ENCODE data around the gene VCAN. TPM values are rescaled to one million over a fixed set of nuclear protein-coding genes. Genes with fewer than 3 reads are reported as not detected.

Gene VCAN
- total and polyA plus RNA-seq, 3 donors from 2014 or later, result 15.7 to 23.4 (median 22.8) TPM

GRCh38 chr5:83490203-83490602, 18.7 kb downstream of the VCAN start:
- intact Hi-C loops (cut with DNase I; ENCODE audit: low total_unique reads), result no loop called here

GRCh38 chr5:83492331-83492730, 20.8 kb downstream of the VCAN start:
- H3K27ac ChIP-seq, result no peak overlapping the region
- H3K9me3 ChIP-seq, result no peaks in the 10 kb centered on the region
- WGBS, 2 donors, result 91 to 100% methylated on average over 1 of the region's 1 CpG
- no peaks in the 10 kb centered on the region for H3K27me3 ChIP-seq
- DNase-seq, result no peak
- no peak for TF ChIP-seq POLR2A (IDR thresholded peaks at IDR 0.05)
- TF ChIP-seq, protein P1, sequence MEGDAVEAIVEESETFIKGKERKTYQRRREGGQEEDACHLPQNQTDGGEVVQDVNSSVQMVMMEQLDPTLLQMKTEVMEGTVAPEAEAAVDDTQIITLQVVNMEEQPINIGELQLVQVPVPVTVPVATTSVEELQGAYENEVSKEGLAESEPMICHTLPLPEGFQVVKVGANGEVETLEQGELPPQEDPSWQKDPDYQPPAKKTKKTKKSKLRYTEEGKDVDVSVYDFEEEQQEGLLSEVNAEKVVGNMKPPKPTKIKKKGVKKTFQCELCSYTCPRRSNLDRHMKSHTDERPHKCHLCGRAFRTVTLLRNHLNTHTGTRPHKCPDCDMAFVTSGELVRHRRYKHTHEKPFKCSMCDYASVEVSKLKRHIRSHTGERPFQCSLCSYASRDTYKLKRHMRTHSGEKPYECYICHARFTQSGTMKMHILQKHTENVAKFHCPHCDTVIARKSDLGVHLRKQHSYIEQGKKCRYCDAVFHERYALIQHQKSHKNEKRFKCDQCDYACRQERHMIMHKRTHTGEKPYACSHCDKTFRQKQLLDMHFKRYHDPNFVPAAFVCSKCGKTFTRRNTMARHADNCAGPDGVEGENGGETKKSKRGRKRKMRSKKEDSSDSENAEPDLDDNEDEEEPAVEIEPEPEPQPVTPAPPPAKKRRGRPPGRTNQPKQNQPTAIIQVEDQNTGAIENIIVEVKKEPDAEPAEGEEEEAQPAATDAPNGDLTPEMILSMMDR (IDR thresholded peaks at IDR 0.05), result no peak
- no peaks in the 10 kb centered on the region for H3K4me1 ChIP-seq
- intact Hi-C loops (cut with DNase I; ENCODE audit: low total_unique reads), result no loop called here
- H3K36me3 ChIP-seq (ENCODE audit: low read depth, missing control alignments), result no peaks in the 10 kb centered on the region
- H3K4me3 ChIP-seq, result no peak overlapping the region

More at GRCh38 chr5:83490203-83490602, 18.7 kb downstream of the VCAN start:
- H3K4me1 ChIP-seq, result no peaks in the 10 kb centered on the region
- H3K36me3 ChIP-seq (ENCODE audit: low read depth, missing control alignments), result no peaks in the 10 kb centered on the region
- H3K27me3 ChIP-seq, result no peaks in the 10 kb centered on the region
- DNase-seq, result no peak
- no peak overlapping the region for H3K4me3 ChIP-seq
- H3K27ac ChIP-seq, result no peak overlapping the region
- 93 to 94% methylated on average over 9 of the region's 9 CpGs for WGBS, 2 donors
- no peaks in the 10 kb centered on the region for H3K9me3 ChIP-seq
- TF ChIP-seq, protein P1 (IDR thresholded peaks at IDR 0.05), result no peak
- no peak for TF ChIP-seq POLR2A (IDR thresholded peaks at IDR 0.05)

- TF ChIP-seq, protein P1 (IDR thresholded peaks at IDR 0.05), result no peak
- TF ChIP-seq POLR2A (IDR thresholded peaks at IDR 0.05), result no peak
- H3K4me3 ChIP-seq, result no peak overlapping the region
- H3K36me3 ChIP-seq (ENCODE audit: low read depth, missing control alignments), result no peaks in the 10 kb centered on the region
- no peaks in the 10 kb centered on the region for H3K27me3 ChIP-seq
- no peaks in the 10 kb centered on the region for H3K9me3 ChIP-seq
- H3K4me1 ChIP-seq, result no peaks in the 10 kb centered on the region
- no peak overlapping the region for H3K27ac ChIP-seq
- intact Hi-C loops (cut with DNase I; ENCODE audit: low total_unique reads), result no loop called here
- DNase-seq, result no peak
- WGBS, 2 donors, result 90% methylated on average over 7 of the region's 7 CpGs
Observed at GRCh38 chr5:83493644-83494043, 22.1 kb downstream of the VCAN start.

DNA sequence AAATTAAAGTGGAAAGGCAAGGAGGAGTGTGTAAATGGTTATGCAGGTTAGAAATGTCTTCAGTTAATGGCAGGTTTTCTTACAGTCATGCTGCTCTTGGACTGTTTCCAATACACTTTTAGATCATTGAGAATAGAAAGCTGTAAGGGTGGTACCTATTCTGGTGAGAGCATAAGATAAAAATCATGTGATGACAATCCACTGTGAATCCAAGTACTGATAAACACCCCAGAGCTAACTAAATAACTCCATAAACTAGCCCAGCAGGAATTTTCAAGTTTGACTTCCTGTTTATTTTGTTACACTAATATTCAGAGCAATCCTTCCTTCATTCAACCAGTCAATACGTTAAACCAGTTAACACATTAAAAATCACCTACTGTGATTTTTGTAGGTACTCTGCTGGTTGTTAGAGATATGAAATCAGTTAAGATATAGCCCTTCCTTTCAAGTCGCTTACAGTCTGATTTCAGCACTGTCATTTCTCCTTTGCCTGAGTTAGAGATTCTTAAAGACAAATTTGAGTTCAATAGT, 22.6 kb downstream of the VCAN start:
- Histone ChIP-seq H3K36me3 (ENCODE audit: low read depth, missing control alignments) (no peaks in the 10 kb centered on the region), H3K27ac (no peak overlapping the region), H3K4me3 (no peak overlapping the region), H3K27me3 (no peaks in the 10 kb centered on the region), H3K4me1 (no peaks in the 10 kb centered on the region), H3K9me3 (no peaks in the 10 kb centered on the region)
- no peak for TF ChIP-seq POLR2A (IDR thresholded peaks at IDR 0.05)
- TF ChIP-seq, protein P1 (IDR thresholded peaks at IDR 0.05), result no peak
- WGBS, 2 donors, result 89% methylated on average over 2 of the region's 2 CpGs
- intact Hi-C loops (cut with DNase I; ENCODE audit: low total_unique reads), result no loop called here
- no peak for DNase-seq

DNA sequence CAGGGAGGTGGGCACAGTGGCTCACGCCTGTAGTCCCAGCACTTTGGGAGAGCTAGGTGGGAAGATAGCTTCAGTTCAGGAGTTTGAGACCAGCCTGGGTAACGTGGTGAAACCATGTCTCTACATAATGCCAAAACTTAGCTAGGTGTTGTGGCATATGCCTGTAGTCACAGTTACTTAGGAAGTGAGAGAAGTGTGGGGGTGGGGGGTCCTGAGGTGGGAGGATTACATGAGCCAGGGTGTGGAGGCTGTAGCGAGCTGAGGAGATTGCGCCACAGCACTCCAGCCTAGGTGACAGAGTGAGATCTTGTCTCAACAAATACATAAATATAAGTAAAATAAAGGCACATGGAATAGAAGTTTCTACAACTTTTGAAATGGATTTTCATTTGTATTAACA, 23.1 kb downstream of the VCAN start:
- intact Hi-C loops (cut with DNase I; ENCODE audit: low total_unique reads), result no loop called here
- DNase-seq, result no peak
- H3K27ac ChIP-seq, result no peak overlapping the region
- no peaks in the 10 kb centered on the region for H3K4me1 ChIP-seq
- H3K27me3 ChIP-seq, result no peaks in the 10 kb centered on the region
- WGBS, 2 donors, result 93 to 95% methylated on average over 4 of the region's 4 CpGs
- TF ChIP-seq, protein P1 (IDR thresholded peaks at IDR 0.05), result no peak
- TF ChIP-seq POLR2A (IDR thresholded peaks at IDR 0.05), result no peak
- no peaks in the 10 kb centered on the region for H3K36me3 ChIP-seq (ENCODE audit: low read depth, missing control alignments)
- no peaks in the 10 kb centered on the region for H3K9me3 ChIP-seq
- H3K4me3 ChIP-seq, result no peak overlapping the region
